K562 (cell line): Measurements from ENCODE around the gene ARFGAP3. TPM values are rescaled to one million over a fixed set of nuclear protein-coding genes. Genes with fewer than 3 reads are reported as not detected.

ENCODE experiments used
- BRD9 ChIP-seq: fragments of 450-650 bp; IDR thresholded peaks from 2 replicates; pipeline ENCODE4 v1.6.1; 2018; ENCODE audit warnings: low read depth; ENCODE audit not compliant: partially characterized antibody
- FOXK2 ChIP-seq, 2 experiments: fragments of 450-650 bp; IDR thresholded peaks in 1 of 2; conservative IDR thresholded peaks in 1 of 2; 2 replicates each; pipeline ENCODE4 v1.6.1; 2016; ENCODE audit warnings: low read depth in 2 of 2, mild to moderate bottlenecking in 1 of 2
- GTF2A2 ChIP-seq: IDR thresholded peaks from 2 replicates; pipeline ENCODE4 v1.6.1; 2016; ENCODE audit warnings: mild to moderate bottlenecking, missing genetic modification characterization, missing compliant biosample characterization
- HOXB6 ChIP-seq: fragments of 250-450 bp; sonication (Bioruptor Pico); IDR thresholded peaks from 2 replicates; pipeline ENCODE4 v1.5.1; 2022; ENCODE audit warnings: mild to moderate bottlenecking, borderline replicate concordance
- KDM1A ChIP-seq, 2 experiments: fragments of 450-650 bp; IDR thresholded peaks; 2 replicates each; pipeline ENCODE4 v1.6.1; 2016; ENCODE audit warnings: mild to moderate bottlenecking in 2 of 2
- MTA1 ChIP-seq: fragments of 450-650 bp; IDR thresholded peaks from 2 replicates; pipeline ENCODE4 v1.6.1; 2017; ENCODE audit warnings: borderline replicate concordance
- MYC ChIP-seq, 2 experiments: fragments of 250-450 bp in 1 of 2; sonication (Bioruptor Pico) in 1 of 2; IDR thresholded peaks; 2 replicates each; pipeline versions ENCODE4 v1.5.1 to v1.6.1; 2012 to 2021; ENCODE audit warnings: low read depth in 2 of 2, borderline replicate concordance in 1 of 2, improper control_type of control experiment in 1 of 2, low read length in 1 of 2, mild to moderate bottlenecking in 1 of 2, moderate library complexity in 1 of 2
- PURB ChIP-seq: sonication (generic); formaldehyde crosslinking; IDR thresholded peaks from 2 replicates; pipeline ENCODE4 v1.9.0; 2021; ENCODE audit warnings: low read depth, mild to moderate bottlenecking, missing genetic modification reagents
- SMARCE1 ChIP-seq: fragments of 450-650 bp; IDR thresholded peaks from 2 replicates; pipeline ENCODE4 v1.7.1; 2016; ENCODE audit warnings: mild to moderate bottlenecking
- TEAD1 ChIP-seq, 2 experiments: fragments of 450-650 bp in 1 of 2; sonication (generic) in 1 of 2; formaldehyde crosslinking; IDR thresholded peaks; 2 replicates each; pipeline versions ENCODE4 v1.4.0 to v1.8.0; 2020 to 2022; ENCODE audit warnings: mild to moderate bottlenecking in 2 of 2, missing genetic modification reagents in 1 of 2
- polyA plus RNA-seq, 8 experiments: library from polyadenylated mRNA; depleted of rRNA in 4 of 8; stranded (reverse) in 5 of 8; unstranded in 3 of 8; fragments of >200 nt; fragmentation: Nextera tagmentation in 2 of 8; fragmentation: Illumina TruSeq in 1 of 8; extraction: Ambion mirVana in 2 of 8; extraction: Trizol in 1 of 8; gene quantifications; 2 replicates each; pipeline versions ENCODE4 v1.2.1 to v1.2.3, GENCODE V29; 2011 to 2014; ENCODE audit warnings: inconsistent platforms in 1 of 8, missing spikeins in 1 of 8
- total RNA-seq, 7 experiments: library from RNA; depleted of rRNA in 6 of 7; stranded (reverse); fragments of >200 nt in 6 of 7; fragmentation: Illumina TruSeq in 2 of 7; extraction: Trizol in 2 of 7; gene quantifications; 2 replicates each; pipeline versions ENCODE4 v1.2.1 to v1.2.3, GENCODE V29; 2011 to 2021; ENCODE audit warnings: low replicate concordance in 1 of 7
- TF ChIP-seq, protein P1 (sequence below): sonication (generic); IDR thresholded peaks from 2 replicates; pipeline ENCODE4 v1.6.1; 2016
- TF ChIP-seq, protein P2 (sequence below): sonication (generic); formaldehyde crosslinking; IDR thresholded peaks from 2 replicates; pipeline ENCODE4 v1.8.1; 2023; ENCODE audit warnings: mild to moderate bottlenecking, missing genetic modification reagents
- TF ChIP-seq, protein P3 (sequence below), 2 experiments: fragments of 450-650 bp; formaldehyde crosslinking in 1 of 2; IDR thresholded peaks; 2 replicates each; pipeline versions ENCODE4 v1.4.0 to v1.6.1; 2014 to 2020; ENCODE audit warnings: mild to moderate bottlenecking in 2 of 2, borderline replicate concordance in 1 of 2, low read depth in 1 of 2
- TF ChIP-seq, protein P4 (sequence below), 3 experiments: IDR thresholded peaks in 2 of 3; conservative IDR thresholded peaks in 1 of 3; 2 replicates each; pipeline ENCODE4 v1.5.1; 2011 to 2012; ENCODE audit warnings: low read length in 3 of 3, mild to moderate bottlenecking in 3 of 3, control low read depth in 2 of 3, improper control_type of control experiment in 1 of 3, inconsistent platforms in 1 of 3, low read depth in 1 of 3, mixed read lengths in 1 of 3, moderate library complexity in 1 of 3; ENCODE audit not compliant: insufficient read depth in 2 of 3

Gene ARFGAP3
- total and polyA plus RNA-seq, 9 of the 15 experiments (the other 6 are each of a cell fraction or from before 2014, with no cell fraction given): 14.2 to 31.9 (median 22.7) TPM

DNA sequence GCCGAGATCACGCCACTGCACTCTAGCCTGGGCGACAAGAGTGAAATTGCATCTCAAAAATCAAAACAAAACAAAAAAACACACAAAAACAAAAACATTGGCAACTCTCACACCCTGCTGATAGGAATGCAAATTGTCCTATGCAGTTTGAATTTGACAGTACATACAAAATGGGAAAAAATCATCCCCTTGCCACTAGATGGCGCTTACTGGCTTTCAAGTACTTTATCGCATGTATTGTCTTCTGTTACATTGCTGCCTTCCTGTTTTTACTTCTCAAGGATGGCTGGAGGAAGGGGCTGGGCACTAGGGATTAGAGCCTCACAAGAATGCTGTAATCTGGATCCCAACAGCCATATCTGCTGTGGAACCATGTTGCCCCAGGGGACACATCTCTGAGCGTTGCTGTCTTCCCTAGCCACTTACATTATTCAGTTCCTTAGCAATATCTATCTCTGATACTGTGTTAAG, 77.0 kb downstream of the ARFGAP3 start (continued):
- TF ChIP-seq MYC (IDR thresholded peaks at IDR 0.05; ENCODE audit: low read depth, low read length) (no peak), MYC (CRISPR knock-in tag; IDR thresholded peaks at IDR 0.05; ENCODE audit: borderline replicate concordance, low read depth) (no peak), TEAD1 (CRISPR knock-in tag; IDR thresholded peaks at IDR 0.05) (peak; percentile 80 to 98), HOXB6 (no peak), BRD9 (no peak), SMARCE1 (no peak), GTF2A2 (no peak), MTA1 (no peak), FOXK2 (conservative IDR thresholded peaks at IDR 0.05 in 1 of 2, IDR thresholded peaks at IDR 0.05 in 1 of 2; ENCODE audit: low read depth in 2 of 2) (0 out of 4 replicates have a peak, but pooled peaks of 1 of the 2 experiments have one; percentile 24), PURB (CRISPR knock-in tag) (no peak), KDM1A (IDR thresholded peaks at IDR 0.05) (no peak)
- TF ChIP-seq, protein P1, sequence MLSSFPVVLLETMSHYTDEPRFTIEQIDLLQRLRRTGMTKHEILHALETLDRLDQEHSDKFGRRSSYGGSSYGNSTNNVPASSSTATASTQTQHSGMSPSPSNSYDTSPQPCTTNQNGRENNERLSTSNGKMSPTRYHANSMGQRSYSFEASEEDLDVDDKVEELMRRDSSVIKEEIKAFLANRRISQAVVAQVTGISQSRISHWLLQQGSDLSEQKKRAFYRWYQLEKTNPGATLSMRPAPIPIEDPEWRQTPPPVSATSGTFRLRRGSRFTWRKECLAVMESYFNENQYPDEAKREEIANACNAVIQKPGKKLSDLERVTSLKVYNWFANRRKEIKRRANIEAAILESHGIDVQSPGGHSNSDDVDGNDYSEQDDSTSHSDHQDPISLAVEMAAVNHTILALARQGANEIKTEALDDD: no peak
- TF ChIP-seq, protein P2, sequence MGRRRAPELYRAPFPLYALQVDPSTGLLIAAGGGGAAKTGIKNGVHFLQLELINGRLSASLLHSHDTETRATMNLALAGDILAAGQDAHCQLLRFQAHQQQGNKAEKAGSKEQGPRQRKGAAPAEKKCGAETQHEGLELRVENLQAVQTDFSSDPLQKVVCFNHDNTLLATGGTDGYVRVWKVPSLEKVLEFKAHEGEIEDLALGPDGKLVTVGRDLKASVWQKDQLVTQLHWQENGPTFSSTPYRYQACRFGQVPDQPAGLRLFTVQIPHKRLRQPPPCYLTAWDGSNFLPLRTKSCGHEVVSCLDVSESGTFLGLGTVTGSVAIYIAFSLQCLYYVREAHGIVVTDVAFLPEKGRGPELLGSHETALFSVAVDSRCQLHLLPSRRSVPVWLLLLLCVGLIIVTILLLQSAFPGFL (CRISPR knock-in tag): no peak
- TF ChIP-seq, protein P3, sequence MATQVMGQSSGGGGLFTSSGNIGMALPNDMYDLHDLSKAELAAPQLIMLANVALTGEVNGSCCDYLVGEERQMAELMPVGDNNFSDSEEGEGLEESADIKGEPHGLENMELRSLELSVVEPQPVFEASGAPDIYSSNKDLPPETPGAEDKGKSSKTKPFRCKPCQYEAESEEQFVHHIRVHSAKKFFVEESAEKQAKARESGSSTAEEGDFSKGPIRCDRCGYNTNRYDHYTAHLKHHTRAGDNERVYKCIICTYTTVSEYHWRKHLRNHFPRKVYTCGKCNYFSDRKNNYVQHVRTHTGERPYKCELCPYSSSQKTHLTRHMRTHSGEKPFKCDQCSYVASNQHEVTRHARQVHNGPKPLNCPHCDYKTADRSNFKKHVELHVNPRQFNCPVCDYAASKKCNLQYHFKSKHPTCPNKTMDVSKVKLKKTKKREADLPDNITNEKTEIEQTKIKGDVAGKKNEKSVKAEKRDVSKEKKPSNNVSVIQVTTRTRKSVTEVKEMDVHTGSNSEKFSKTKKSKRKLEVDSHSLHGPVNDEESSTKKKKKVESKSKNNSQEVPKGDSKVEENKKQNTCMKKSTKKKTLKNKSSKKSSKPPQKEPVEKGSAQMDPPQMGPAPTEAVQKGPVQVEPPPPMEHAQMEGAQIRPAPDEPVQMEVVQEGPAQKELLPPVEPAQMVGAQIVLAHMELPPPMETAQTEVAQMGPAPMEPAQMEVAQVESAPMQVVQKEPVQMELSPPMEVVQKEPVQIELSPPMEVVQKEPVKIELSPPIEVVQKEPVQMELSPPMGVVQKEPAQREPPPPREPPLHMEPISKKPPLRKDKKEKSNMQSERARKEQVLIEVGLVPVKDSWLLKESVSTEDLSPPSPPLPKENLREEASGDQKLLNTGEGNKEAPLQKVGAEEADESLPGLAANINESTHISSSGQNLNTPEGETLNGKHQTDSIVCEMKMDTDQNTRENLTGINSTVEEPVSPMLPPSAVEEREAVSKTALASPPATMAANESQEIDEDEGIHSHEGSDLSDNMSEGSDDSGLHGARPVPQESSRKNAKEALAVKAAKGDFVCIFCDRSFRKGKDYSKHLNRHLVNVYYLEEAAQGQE (IDR thresholded peaks at IDR 0.05; ENCODE audit: borderline replicate concordance): peak; percentile 49; the same call in 1 of the 2 replicates
- TF ChIP-seq, protein P3 (CRISPR knock-in tag; IDR thresholded peaks at IDR 0.05; ENCODE audit: low read depth): no peak
- TF ChIP-seq, protein P4, sequence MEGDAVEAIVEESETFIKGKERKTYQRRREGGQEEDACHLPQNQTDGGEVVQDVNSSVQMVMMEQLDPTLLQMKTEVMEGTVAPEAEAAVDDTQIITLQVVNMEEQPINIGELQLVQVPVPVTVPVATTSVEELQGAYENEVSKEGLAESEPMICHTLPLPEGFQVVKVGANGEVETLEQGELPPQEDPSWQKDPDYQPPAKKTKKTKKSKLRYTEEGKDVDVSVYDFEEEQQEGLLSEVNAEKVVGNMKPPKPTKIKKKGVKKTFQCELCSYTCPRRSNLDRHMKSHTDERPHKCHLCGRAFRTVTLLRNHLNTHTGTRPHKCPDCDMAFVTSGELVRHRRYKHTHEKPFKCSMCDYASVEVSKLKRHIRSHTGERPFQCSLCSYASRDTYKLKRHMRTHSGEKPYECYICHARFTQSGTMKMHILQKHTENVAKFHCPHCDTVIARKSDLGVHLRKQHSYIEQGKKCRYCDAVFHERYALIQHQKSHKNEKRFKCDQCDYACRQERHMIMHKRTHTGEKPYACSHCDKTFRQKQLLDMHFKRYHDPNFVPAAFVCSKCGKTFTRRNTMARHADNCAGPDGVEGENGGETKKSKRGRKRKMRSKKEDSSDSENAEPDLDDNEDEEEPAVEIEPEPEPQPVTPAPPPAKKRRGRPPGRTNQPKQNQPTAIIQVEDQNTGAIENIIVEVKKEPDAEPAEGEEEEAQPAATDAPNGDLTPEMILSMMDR (IDR thresholded peaks at IDR 0.05 in 2 of 3, conservative IDR thresholded peaks at IDR 0.05 in 1 of 3; ENCODE audit: insufficient read depth in 2 of 3, low read depth in 1 of 3, low read length in 3 of 3): peak; percentile 77 to 93 (median 88)
